ENCODE measurements around the gene SLC9A5. TPM values are rescaled to one million over a fixed set of nuclear protein-coding genes. Genes with fewer than 3 reads are reported as not detected.

SLC9A5 gene
- polyA plus RNA-seq, 3 donors: 0.26 to 1.6 (median 0.82) TPM

DNA sequence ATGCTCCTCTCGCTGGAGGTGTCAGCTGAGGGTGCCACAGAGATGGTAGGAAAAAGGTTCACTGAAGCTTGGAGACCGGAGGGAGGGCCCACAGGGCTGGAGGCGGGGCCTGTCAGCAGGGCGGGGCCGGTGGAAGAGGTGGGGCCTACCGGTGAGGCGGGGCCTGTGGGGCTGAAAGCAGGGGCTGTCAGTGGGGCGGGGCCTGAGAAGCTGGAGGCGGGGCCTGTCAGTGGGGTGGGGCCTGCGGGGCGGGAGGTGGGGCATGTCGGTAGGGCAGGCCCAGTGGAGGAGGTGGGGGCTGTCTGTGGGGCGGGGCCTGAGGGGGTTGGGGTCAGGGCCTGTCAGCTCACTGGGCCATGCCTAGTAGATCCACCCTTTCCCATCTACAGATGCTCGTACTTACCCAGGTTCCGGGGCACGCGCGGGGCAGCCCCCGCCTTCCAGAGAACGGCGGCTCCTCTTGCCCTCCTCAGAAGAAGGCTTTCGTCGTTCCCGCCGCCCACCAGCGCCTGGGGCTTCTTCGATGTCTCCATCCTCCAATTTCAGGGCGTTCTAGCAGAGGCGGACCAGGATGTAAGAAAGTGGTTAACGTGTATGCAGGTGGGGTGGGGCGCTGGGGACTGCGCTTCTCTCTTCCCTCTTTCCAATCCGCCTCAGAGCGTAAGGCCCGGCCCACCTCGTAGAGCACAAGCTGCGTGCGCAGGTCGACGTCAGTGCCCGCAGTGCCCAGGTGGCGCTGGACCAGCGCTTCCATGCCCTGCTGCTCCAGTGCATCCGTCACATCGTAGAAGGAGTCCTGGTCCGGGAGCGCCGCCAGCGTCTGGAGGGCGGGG, 12.0 kb upstream of the SLC9A5 start:
- H3K27ac ChIP-seq (ENCODE audit: low read depth, low read length): no peak overlapping the region
- WGBS, 3 donors: 82 to 85% (median 84%) methylated on average over 46 to 50 of the region's 50 CpGs

DNA sequence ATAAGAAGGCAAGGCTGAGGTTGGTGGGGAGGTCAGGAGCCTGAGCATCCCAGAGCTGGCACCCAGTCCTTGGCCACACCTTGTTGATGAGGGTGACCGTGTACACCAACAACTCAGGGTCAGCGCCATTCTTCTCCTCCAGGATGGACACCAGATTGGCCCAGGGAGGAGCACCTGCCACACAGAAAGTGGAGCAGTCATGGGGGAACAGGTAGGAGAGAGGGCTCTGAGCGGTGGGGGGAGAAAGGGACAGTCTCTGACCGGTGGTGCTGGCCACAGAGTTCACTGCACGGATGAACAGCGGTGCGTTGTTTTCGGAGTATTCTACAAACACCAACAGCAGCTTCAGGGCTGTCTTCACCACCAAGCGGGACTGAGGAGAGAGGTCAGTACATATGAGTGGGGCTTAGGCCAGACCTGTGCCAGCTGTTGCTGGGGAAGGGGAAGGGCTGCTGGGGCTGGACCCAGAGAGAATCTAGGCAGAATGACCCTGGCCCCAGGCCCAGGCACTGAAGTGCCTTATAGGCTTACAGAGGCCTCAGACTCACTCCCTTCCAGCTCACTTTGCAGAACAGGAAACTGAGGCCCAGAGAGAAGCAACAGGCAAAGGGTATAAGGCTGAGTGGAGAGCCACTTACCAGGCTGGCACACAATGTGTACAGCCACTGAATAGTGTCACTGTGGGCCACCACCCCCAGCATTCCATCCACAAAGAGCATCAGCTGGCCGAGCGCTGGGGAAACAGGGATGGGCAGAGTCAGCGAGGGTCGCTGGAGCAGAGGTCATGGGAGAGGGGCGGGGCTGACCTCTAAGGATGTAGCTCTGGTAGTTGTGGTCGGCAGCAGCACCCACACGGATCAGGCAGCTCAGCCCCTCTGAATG, 11.1 kb upstream of the SLC9A5 start:
- 83 to 84% (median 83%) methylated on average over 16 of the region's 16 CpGs for WGBS, 3 donors
- no peak overlapping the region for H3K27ac ChIP-seq (ENCODE audit: low read depth, low read length)

DNA sequence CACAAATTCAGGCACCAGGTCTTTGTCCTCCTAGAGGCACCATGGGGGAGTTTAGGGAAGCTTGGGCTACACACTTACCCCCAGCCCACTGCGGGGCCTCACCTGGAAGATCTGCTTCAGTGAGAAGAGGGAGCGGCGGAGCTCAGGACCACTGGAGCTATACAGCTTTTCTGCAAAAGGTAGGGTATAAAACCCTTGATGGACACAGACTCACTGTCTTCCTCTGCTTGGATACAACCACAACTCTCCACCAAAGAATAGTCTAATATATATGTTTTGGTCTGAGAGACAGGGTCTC, 10.6 kb upstream of the SLC9A5 start:
- no peak overlapping the region for H3K27ac ChIP-seq (ENCODE audit: low read depth, low read length)
- WGBS, 3 donors: 95 to 97% (median 96%) methylated on average over 3 of the region's 3 CpGs

DNA sequence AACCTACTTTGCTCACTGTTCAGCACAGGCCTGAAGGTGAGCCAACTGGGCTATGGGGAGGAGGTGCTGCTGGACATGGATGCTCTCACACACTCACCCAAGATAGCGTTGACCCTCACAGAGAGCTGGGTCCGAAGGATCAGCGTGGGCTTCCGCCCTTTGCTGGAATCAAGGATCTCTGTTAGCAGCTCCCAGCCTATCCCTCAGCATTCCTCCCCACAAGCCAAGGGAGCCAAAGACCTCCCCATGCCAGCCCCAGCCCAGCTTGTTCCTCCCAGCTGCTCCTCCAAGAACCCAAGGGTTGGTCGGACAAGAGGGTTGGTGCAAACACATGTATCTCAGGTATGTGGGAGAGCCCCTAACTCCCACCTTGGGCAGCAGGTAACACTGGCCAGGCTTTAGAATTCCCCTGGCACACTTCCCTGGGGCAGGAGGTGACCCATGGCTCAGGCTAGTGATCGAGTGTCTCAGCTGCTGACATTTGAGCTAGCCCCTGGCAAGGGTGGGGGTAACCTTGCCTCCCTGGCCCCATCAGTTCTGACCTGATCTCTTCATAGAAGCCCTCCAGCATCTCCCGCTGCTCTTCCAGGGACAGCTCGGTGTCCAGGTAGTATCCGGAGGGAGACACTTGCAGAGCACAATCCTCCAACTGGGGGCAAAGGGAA, 9.8 kb upstream of the SLC9A5 start:
- 89 to 95% (median 89%) methylated on average over 9 of the region's 9 CpGs for WGBS, 3 donors
- H3K27ac ChIP-seq (ENCODE audit: low read depth, low read length): no peak overlapping the region

DNA sequence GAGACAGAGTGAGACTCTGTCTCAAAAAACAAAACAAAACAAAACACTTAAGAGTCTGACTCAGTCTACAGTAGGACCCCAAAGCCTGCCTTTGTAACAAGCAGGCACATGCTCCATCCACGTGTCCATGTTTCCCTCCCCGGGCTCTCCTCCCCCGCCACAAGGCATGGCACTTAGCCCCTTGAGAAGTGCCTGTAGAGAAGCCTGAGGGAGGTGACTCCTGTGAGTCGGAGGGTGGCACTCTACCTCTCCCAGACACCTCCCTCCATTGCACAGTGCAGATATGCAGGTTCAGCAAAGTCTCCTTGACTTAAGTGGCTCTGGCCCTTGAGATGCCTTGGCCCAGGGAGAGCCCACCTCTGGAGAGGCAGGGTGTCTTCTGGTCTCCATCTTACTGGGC, 8.3 kb upstream of the SLC9A5 start:
- 73 to 82% (median 75%) methylated on average over 4 of the region's 4 CpGs for WGBS, 3 donors
- H3K27ac ChIP-seq (ENCODE audit: low read depth, low read length): no peak overlapping the region

DNA sequence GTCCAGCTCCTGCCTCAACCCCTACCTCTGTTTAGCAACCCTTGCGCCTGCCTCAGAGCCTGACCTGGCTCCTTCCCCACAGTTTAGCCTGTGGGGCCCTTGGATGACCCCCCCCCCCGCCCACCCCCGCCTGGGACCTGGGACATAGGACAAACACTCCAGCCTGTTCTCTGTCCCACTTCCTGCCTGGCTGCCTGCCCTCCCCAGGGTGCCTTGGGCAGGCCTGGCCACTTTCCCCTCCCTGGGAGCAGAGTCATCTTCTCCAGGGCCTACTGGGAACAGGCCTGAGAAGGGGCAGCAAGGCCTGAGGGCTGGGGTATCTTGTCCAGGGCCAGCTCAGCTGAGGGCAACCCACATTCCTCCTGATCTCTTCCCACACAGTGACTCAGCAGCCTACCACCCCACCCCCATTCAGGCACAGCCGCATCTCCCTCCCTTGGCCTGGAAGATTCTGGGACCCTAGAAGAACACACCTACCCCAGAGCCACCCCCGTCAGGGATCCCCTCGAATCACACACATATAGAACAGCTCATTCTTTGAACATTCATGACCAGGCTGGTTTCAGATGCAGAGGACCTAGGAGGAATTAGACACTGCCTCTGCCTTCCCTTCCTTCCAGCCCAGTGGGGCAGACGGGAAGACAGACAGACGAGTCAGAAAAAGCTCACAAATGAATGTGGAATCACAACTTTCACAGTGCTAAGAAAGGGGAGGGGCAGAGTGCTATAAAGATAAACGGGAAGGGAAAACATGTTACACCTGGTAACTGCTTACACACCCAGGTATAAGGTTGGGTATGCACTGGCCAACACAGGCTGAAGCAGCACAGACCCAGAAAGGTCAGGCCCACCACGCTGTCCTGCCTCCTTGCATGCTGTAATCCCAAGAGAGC, 7.5 kb upstream of the SLC9A5 start:
- H3K27ac ChIP-seq (ENCODE audit: low read depth, low read length): no peak overlapping the region
- 46 to 59% (median 57%) methylated on average over 10 of the region's 10 CpGs for WGBS, 3 donors

DNA sequence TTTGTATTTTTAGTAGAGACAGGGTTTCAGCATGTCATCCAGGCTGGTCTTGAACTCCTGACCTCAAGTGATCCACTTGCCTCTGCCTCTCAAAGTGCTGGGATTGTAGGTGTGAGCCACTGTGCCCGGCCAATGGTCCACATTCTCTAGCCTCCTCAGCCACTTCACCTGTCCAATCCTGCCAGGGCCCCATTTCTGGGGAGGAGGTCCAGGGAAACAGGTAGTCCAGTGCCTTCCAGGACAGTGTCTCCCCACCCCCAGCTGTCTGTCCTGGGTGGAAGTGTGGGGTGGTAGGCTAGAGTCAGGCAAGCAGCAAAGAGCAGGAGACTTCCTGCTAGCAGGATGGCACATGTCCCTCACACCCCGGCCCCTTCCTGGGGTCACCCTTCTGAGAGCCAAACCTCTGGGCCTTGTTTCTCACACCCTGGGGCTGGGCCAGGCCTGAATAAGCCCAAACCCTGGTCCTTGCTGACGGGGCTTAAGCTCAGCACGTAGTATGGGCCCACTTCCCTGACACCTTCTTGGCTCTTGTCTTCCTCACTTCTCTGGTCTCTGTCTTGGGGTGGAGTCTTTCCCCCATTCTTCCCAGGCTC, 6.5 kb upstream of the SLC9A5 start:
- WGBS, 3 donors: 80 to 87% (median 87%) methylated on average over 4 of the region's 4 CpGs
- H3K27ac ChIP-seq (ENCODE audit: low read depth, low read length): no peak overlapping the region

DNA sequence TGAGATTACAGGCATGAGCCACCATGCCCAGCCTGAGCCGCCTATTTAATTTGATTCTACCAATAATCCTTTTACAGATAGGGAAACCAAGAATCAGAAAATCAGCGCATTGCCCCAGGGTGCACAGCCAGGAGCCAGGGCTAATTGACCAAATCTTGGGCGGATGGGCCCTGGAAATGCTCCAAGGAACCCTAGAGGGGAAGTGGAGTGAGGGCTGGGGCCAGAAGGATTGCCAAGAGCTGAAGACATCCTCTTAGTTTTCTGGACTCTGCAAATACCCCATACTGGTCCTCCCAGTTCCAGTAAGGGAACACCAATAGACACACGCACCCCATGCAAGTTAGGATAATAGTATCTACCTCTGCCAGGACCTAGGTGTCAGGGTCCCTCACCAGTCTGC, 5.3 kb upstream of the SLC9A5 start:
- H3K27ac ChIP-seq (ENCODE audit: low read depth, low read length): peak overlapping the region; percentile 67
- WGBS, 3 donors: 57 to 82% (median 59%) methylated on average over 4 of the region's 4 CpGs

DNA sequence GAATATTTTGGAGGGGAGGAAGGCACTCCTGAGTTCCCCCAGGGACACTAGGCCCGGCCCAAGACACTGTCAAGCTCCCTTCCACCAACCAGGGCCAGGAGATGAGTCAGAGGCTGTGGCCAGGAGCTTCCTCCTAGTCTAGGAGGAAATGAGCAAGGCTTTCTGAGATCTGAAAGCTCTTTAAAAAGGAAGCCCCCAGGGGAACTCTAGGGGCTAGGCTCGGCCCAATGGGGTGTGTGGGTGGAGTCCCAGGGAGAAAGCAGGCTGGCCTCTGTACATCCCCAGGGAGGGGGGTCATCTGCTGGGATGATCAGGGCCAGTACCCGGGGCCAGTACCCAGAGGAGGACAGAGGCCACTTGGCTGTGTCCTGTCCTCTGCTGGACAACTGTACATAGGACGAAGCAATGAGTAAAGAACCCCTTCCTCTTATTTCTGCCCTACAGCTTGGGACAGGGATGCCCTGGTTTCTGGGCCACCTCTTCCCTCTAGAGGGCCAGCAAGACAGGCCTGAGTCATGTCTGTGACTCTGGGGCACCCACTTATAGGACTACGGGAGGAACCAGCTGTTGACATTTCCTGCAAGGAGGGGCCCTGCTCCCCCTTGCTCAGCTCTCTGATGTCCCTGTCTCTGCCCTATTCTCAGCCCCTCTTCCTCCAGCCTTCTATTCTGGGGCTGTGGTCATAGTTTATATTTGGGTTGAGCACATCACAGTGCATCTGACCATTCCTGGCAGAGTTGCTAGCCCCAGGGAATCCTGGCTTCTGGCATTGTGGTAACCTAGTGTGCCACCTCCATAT, 4.2 kb upstream of the SLC9A5 start:
- peak overlapping the region; percentile 67 for H3K27ac ChIP-seq (ENCODE audit: low read depth, low read length)
- 11 to 59% (median 12%) methylated on average over 5 of the region's 5 CpGs for WGBS, 3 donors

DNA sequence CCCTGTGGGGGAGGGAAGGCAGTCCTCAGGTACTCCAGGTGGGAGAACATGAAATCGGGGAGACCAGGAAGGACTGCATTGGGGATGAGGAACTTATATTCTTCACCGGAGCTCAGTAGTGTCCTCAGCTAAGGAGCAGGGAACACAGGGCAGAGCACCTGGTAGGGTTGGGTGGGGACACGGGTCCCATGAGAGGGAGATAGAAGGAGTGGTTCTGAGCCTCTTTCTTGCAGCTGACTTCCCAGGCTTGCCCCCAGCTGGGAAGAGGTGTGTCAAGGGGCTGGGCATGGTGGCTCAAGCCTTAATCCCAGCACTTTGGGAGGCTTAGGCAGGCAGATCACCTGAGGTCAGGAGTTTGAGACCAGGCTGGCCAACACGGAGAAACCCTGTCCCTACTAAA, 3.6 kb upstream of the SLC9A5 start:
- peak overlapping the region; percentile 61 for H3K27ac ChIP-seq (ENCODE audit: low read depth, low read length)
- WGBS, 3 donors: 53 to 78% (median 57%) methylated on average over 4 of the region's 4 CpGs

DNA sequence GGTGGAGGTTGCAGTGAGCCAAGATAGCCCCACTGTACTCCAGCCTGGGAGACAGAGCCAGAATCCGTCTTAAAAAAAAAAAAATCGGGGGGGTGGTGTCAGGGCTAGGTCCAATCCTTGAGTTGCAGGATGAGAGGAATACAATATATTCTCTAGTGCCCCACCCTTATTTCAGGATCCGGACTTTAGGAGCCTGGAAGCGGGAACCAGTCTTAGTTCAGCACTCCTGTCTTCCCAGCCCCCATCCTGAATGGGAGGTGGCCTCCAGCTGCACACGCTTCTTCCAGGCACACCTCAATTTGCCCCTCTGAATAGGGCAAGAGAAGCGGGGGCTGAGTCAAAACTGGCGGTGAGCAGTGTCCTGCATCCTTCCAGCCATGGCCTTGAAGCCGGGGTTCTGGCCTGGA, 3.1 kb upstream of the SLC9A5 start:
- no peak overlapping the region for H3K27ac ChIP-seq (ENCODE audit: low read depth, low read length)
- 13 to 14% (median 14%) methylated on average over 8 of the region's 8 CpGs for WGBS, 3 donors

DNA sequence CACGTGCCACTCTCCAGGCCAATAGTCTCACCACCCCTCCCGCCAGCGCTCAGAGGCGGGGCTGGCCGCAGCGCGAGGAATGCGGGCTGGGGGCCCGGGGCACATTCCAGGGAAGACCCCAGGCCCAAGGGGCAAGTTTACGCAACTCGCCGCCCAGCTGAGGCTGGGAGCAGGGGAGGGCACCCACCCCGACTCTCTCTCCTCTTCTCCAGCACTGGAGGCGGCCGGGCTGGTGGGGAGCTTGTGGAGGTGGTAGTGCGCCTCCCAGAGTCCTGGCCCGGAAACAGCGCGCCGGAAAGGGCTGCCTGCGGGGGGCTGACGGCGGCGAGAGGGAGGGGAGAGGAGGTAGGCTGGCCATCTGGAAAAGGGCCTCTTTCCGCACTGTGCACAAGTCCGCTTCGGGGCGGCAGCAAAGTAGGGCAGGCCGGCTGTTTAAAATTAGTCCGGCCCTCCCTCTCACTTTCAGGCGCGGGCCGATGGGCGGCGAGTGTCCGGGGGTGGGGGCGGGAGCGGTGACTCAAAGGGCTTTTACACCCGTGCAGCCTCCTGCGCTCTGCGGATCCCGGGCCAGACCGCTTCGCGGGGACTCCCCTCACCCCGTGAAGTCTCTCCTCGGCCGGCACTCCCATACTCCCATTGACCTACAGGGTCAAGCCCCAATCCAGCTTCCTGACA, 2.6 kb upstream of the SLC9A5 start:
- WGBS, 3 donors: 0 to 2% (median 1%) methylated on average over 42 to 48 of the region's 48 CpGs
- H3K27ac ChIP-seq (ENCODE audit: low read depth, low read length): no peak overlapping the region

DNA sequence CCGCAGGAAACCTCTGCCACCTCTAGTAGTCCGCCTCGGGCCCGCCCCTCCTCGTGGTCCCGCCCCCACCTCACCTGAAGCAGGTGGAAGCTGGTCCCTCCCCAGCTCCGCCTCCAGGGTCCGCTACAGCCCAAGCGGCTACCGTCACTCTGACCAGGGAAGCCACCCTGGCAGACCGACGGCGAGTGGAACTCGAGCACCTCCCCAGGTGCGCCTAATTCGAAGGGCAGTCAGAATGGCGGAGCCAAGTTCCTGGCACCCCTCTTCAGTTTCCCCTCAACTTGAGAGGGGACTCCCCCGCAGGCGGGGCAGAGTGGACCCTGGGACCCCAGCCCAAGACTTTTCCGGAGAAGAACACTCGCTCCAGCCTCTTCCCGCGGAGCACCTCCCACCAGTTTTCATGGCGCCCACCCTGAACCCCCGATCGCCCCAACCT, 2.0 kb upstream of the SLC9A5 start:
- 0 to 1% (median 1%) methylated on average over 25 to 26 of the region's 26 CpGs for WGBS, 3 donors

DNA sequence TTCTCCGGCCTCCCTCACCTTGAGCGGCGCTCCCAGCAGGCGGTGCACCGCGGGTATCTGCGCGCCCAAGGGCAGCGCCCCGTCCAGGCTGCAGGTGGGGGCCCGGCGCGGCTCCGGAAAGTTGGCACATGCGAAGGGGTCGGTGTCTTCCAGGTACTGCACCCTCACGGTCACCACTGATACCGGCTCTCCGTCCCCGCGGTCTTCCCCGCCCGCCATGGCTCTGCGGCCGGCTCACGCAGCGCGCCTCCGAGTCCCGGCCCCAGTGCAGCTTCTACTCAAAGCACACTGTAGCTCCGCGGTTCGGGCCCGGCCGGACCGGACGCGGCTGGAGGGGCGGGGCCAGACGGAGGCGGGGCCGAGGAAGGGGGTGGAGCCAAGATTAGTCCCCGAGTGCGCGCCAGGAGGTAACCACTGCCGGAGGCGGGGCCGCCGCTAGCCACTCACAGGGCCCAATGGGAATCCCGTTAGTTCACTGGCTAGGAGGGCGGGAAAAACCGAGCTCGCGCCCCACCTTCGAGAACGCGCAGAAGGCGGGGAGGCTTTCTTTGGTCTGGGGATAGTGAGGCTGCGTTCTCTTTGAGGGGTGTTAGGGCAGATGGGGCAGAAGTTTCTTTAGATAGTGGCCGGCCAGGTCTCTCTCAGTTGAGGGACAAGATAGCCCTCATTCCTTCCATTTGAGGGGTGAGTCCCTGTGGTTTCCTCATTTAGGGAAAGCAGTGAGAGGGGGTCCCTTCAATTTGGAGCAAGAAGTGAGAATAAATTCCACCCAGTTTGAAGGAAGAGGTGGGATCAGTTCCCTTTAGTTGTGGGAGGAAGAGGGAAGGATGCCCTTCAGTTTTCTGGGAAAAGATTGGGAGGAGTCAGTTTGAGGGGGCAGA, 1.3 kb upstream of the SLC9A5 start, which contains the start of gene FHOD1:
Gene FHOD1 (minus strand): TSS at position 290 of the 881 bp plus-strand sequence. CDS start 71 bp downstream, at position 219.
- WGBS, 3 donors: 0% methylated on average over 56 to 60 of the region's 60 CpGs

More for the DNA sequence above, 2.0 kb upstream of the SLC9A5 start:
- H3K27ac ChIP-seq (ENCODE audit: low read depth, low read length): no peak overlapping the region

DNA sequence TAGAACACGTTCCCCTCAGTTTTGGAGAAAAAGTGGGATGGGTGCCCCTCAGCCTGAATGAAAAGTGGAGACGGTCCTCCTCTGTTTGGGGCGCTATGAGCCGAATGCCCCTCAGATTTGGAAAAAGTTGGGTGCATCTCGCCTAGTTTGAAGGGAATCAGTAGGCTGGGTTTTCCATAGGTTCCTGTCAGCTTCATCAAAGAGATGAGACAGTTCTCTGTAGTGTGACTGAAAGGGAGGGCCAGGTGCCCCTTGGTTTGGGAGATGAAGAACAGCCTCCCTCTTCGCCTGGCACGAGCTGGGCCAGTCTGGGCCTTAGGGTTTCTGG, 742 bp upstream of the SLC9A5 start:
- WGBS, 3 donors: 5 to 10% (median 6%) methylated on average over 7 of the region's 7 CpGs
- H3K27ac ChIP-seq (ENCODE audit: low read depth, low read length): no peak overlapping the region

More for the DNA sequence above, 1.3 kb upstream of the SLC9A5 start, which contains the start of gene FHOD1:
- no peak within 1 kb of the TSS for H3K27ac ChIP-seq (ENCODE audit: low read depth, low read length)
